Heart left ventricle (tissue), 16 donors: ENCODE measurements around the gene STPG2. TPM values are rescaled to one million over a fixed set of nuclear protein-coding genes. Genes with fewer than 3 reads are reported as not detected.
A peak's percentile ranks its signal among the peaks of the same experiment; 100 is the strongest.

ENCODE experiments used
- ATAC-seq, 4 donors: fragments of 200-7000 bp; cut with Tn5 transposase; one replicate each; pipeline ENCODE4 v1.9.1; 2020 to 2022; ENCODE audit warnings: moderate library complexity in 4 of 4, mild to moderate bottlenecking in 3 of 4, moderate number of reproducible peaks in 1 of 4
- DNase-seq, 5 donors: peaks; one replicate each; pipeline ENCODE4 v3.0.0-alpha.2; 2020
- H3K27ac ChIP-seq, 12 donors: fragments of 200-600 bp; sonication (generic) in 4 of 12; one replicate each; pipeline versions ENCODE4 v1.5.0 to v1.8.0; 2016 to 2022; ENCODE audit warnings: mild to moderate bottlenecking in 2 of 12
- H3K27me3 ChIP-seq, 9 donors: fragments of 200-600 bp; sonication (generic) in 2 of 9; one replicate each; pipeline versions ENCODE4 v1.5.1 to v1.8.0; 2016 to 2022; ENCODE audit warnings: mild to moderate bottlenecking in 3 of 9
- H3K36me3 ChIP-seq, 9 donors: fragments of 200-600 bp; sonication (generic) in 2 of 9; one replicate each; pipeline versions ENCODE4 v1.5.0 to v1.8.0; 2018 to 2022; ENCODE audit warnings: mild to moderate bottlenecking in 2 of 9
- H3K4me1 ChIP-seq, 12 donors: fragments of 200-600 bp; sonication (generic) in 4 of 12; one replicate each; pipeline versions ENCODE4 v1.5.0 to v1.8.0; 2016 to 2022; ENCODE audit warnings: mild to moderate bottlenecking in 3 of 12
- H3K4me3 ChIP-seq, 12 donors: fragments of 200-600 bp; sonication (generic) in 4 of 12; one replicate each; pipeline versions ENCODE4 v1.5.0 to v1.8.0; 2017 to 2022; ENCODE audit warnings: mild to moderate bottlenecking in 9 of 12, moderate library complexity in 4 of 12
- H3K9me3 ChIP-seq, 12 donors: fragments of 200-600 bp; sonication (generic) in 4 of 12; one replicate each; pipeline versions ENCODE4 v1.5.0 to v1.8.0; 2016 to 2022; ENCODE audit warnings: mild to moderate bottlenecking in 1 of 12
- POLR2A ChIP-seq, 2 donors: fragments of 450-650 bp; IDR thresholded peaks; one replicate each; pipeline ENCODE4 v1.6.1; 2017; ENCODE audit warnings: antibody characterized with exemption in 2 of 2, mild to moderate bottlenecking in 2 of 2, moderate library complexity in 2 of 2
- whole genome bisulfite sequencing, 4 donors: extraction: QIAGEN DNeasy Blood & Tissue Kit in 2 of 4; methylation state at CpG; one replicate each; pipeline versions ENCODE4 v1.1.5 to v1.1.7; 2013 to 2018; 5-methylcytosine and 5-hydroxymethylcytosine counted together
- intact Hi-C, 10 donors: fragments of 100-400 bp; cut with DNase I; formaldehyde crosslinking; loops; one replicate each; pipeline versions ENCODE4 v1.11.1 to v1.14.2; 2022
- polyA plus RNA-seq, 2 donors: library from polyadenylated mRNA; stranded (reverse); fragments of 200-250 nt; gene quantifications; one replicate each; pipeline ENCODE4 v1.2.3, GENCODE V29; 2013
- total RNA-seq, 9 donors: library from RNA; depleted of rRNA in 2 of 9; stranded (reverse); fragments of >200 nt in 2 of 9; fragmentation: NEBNext Ultra II Directional in 3 of 9; extraction: Animal tissue kit (Norgen Biotek cat#: 25700) in 3 of 9; gene quantifications; one replicate each; pipeline versions ENCODE4 v1.1.0 to v1.2.4, GENCODE V29; 2016 to 2023
- TF ChIP-seq, protein P1 (sequence below), 12 donors: fragments of 200-600 bp; sonication (generic) in 4 of 12; IDR thresholded peaks; one replicate each; pipeline versions ENCODE4 v1.5.0 to v1.8.0; 2018 to 2022; ENCODE audit warnings: antibody characterized with exemption in 12 of 12, mild to moderate bottlenecking in 5 of 12
- donor health status: ischemic (EF 13 %, LVEDD 7.1; RV severe dilation, severe dysfunction).
- donor health status: healthy with polysubstance abuse.
- donor health status: DM: no; HTN: yes; CAD: no.
- donor health status: DM: no; HTN: no; CAD: no.
- donor health status: ischemic (EF 25% LVEDD 6.9; RV normal size, moderate dysfunction).
- donor health status: ischemic (EF 25% LVEDD 5.7; RV mildly dilated, moderate dysfunction).
- donor health status: healthy.
- donor health status: DM: yes; HTN: yes; CAD: no.
- donor health status: ischemic (EF 35%, LVEDD 5.7; RV mildly dilated, moderate dysfunction).
- donor health status: nonischemic (EF 11% LVEDD 7.7; RV severe dilation, severe dysfunction).
- donor health status: DM: yes; HTN: yes; CAD: no.
- donor health status: PGD.
- donor health status: ischemic (EF 29% LVEDD 5.4; RV normal size, mild dysfunction).
- donor health status: nonischemic (EF 23%, LVEDD 6.1; RV moderate dilation, normal function).

The STPG2 gene
- total and polyA plus RNA-seq, 11 donors: 0.16 to 0.71 (median 0.32) TPM; not detected in 4

DNA sequence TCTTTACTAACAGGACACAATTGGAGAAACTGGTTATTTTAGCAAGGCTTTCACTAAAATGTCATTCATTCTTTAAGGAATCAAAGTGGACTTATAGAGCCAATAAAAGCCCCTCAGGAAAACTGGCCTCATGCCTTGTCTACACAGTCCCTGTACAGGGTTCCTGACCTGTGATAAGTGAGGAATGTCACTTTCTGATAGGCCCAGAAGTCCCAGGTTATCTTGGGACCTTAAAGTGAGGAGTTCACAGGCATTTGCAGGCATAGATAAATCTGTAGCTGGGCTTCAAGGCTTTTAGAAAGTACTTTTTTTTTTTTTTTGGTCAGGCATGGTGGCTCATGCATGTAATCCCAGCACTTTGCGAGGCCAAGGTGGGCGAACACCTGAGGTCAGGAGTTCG, 19.4 kb upstream of the STPG2 start:
- WGBS, 4 donors: 84 to 88% (median 86%) methylated on average over 3 of the region's 3 CpGs
- H3K9me3 ChIP-seq: no peaks in the 10 kb centered on the region
- peaks cover 0 to 5% (median 0%) of the 10 kb centered on the region in 12 donors for H3K4me1 ChIP-seq
- no peak overlapping the region for H3K4me3 ChIP-seq
- intact Hi-C loops: no loop called here
- no peak for TF ChIP-seq POLR2A (IDR thresholded peaks at IDR 0.05)
- TF ChIP-seq, protein P1, sequence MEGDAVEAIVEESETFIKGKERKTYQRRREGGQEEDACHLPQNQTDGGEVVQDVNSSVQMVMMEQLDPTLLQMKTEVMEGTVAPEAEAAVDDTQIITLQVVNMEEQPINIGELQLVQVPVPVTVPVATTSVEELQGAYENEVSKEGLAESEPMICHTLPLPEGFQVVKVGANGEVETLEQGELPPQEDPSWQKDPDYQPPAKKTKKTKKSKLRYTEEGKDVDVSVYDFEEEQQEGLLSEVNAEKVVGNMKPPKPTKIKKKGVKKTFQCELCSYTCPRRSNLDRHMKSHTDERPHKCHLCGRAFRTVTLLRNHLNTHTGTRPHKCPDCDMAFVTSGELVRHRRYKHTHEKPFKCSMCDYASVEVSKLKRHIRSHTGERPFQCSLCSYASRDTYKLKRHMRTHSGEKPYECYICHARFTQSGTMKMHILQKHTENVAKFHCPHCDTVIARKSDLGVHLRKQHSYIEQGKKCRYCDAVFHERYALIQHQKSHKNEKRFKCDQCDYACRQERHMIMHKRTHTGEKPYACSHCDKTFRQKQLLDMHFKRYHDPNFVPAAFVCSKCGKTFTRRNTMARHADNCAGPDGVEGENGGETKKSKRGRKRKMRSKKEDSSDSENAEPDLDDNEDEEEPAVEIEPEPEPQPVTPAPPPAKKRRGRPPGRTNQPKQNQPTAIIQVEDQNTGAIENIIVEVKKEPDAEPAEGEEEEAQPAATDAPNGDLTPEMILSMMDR (IDR thresholded peaks at IDR 0.05): no peak
- no peak overlapping the region for H3K27ac ChIP-seq
- H3K27me3 ChIP-seq: no peaks in the 10 kb centered on the region
- no peaks in the 10 kb centered on the region for H3K36me3 ChIP-seq
- DNase-seq (no peak), ATAC-seq (no peak)

DNA sequence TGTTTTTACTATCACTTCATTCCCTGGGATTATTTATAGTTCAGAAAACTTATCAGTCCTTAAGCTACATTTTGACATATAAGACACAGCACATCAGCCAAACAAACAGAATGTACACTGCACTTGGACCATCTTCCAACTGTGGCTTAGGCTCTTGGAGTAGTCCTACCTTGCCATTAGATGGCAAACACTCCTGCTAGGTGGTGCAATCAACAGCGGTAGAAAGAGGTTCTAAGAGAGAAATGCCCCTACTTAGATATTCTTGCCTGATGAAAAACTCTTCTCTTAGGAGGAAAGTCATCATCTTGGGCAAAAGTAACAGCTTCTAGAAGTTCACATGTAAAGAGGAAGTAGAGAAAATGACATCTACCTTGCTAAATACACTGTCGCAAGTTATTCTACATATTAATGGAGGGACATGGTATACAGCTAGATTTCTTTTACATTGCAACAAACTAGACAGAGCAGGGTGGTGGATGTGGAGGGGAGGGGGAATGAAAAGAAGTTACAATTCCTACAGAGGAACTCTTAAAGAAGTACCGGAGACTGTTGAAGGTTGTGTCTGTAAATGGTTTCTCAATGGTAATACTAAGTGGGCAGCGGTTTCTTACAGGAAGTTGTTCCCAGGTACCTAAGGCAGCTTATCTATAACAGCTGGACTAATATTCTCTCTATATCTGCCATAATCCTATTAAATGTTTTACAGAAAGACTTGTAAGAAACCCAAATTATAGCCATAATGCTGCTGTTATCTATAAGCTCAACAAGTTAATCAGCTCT, 8.1 kb upstream of the STPG2 start:
- ATAC-seq: no peak
- 80 to 85% (median 81%) methylated on average over 4 of the region's 4 CpGs for WGBS, 4 donors
- H3K27ac ChIP-seq: no peak overlapping the region
- no peak for DNase-seq
- H3K4me1 ChIP-seq: peaks cover 0 to 9% (median 0%) of the 10 kb centered on the region in 12 donors
- H3K36me3 ChIP-seq: no peaks in the 10 kb centered on the region
- TF ChIP-seq, protein P1 (IDR thresholded peaks at IDR 0.05): no peak
- H3K27me3 ChIP-seq: no peaks in the 10 kb centered on the region
- intact Hi-C loops: loop anchor here in 4 of 10 donors (10.0 kb wide), 2 partner anchors 113 to 903 kb away; partner anchors contain the start of gene RAP1GDS1 (in 1 of the 4)
- no peaks in the 10 kb centered on the region for H3K9me3 ChIP-seq
- H3K4me3 ChIP-seq: no peak overlapping the region

DNA sequence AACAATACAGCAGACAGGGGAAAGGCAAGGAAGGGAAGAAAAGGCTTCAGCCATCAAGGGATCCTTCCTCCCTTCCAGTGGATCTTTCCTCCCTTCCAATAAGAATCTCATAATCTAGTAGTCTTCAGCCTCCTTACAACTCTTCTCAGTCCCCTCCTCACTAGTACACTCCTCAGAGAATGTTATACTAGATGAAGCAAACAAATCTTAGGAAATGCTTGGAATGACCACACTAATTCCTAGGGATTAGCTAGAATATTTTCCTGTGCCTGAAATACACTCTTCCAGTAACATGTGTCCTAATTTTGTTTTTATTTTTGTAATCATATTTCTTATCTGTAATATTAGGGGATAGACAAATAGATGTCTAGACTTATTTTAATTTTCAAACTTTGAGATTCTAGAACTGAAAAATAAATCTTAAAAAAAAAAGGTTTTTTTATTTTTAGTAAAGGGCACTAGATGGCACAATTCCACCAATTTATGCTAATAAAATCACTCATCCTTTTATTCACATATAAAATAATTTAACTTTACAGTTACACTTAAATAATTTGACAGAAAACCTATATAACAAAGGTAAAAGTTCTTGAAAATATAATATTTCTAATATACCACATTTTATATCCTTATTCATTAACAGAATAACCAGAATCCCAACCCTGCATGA, 7.0 kb upstream of the STPG2 start:
- intact Hi-C loops: loop anchor here in 4 of 10 donors (10.0 kb wide), 2 partner anchors 115 to 905 kb away; partner anchors contain the start of gene RAP1GDS1 (in 1 of the 4)

More for the DNA sequence above, 7.0 kb upstream of the STPG2 start:
- Histone ChIP-seq H3K27me3 (no peaks in the 10 kb centered on the region), H3K4me1 (peaks cover 0 to 9% (median 0%) of the 10 kb centered on the region in 12 donors), H3K36me3 (no peaks in the 10 kb centered on the region), H3K27ac (no peak overlapping the region), H3K9me3 (no peaks in the 10 kb centered on the region), H3K4me3 (no peak overlapping the region)
- ATAC-seq (no peak), DNase-seq (no peak)
- TF ChIP-seq, protein P1 (IDR thresholded peaks at IDR 0.05): peak in 5 of 12 donors; percentile 31 to 40 (median 37)
- no peak for TF ChIP-seq POLR2A (IDR thresholded peaks at IDR 0.05)
